Esophagus squamous epithelium (tissue), 4 donors: ENCODE data around the gene SLC39A5.

ENCODE experiments used
- POLR2A ChIP-seq, 4 donors: fragments of 450-650 bp; IDR thresholded peaks; one replicate each; pipeline ENCODE4 v1.6.1; 2017; ENCODE audit warnings: antibody characterized with exemption in 4 of 4, mild to moderate bottlenecking in 4 of 4, moderate library complexity in 3 of 4
- TF ChIP-seq, protein P1 (sequence below), 6 experiments: fragments of 450-650 bp in 4 of 6; fragments of 200-600 bp in 2 of 6; sonication (generic) in 2 of 6; IDR thresholded peaks; one replicate each; pipeline ENCODE4 v1.5.1; 2016 to 2019; ENCODE audit warnings: antibody characterized with exemption in 6 of 6, mild to moderate bottlenecking in 4 of 6, moderate library complexity in 4 of 6

- TF ChIP-seq, protein P1, sequence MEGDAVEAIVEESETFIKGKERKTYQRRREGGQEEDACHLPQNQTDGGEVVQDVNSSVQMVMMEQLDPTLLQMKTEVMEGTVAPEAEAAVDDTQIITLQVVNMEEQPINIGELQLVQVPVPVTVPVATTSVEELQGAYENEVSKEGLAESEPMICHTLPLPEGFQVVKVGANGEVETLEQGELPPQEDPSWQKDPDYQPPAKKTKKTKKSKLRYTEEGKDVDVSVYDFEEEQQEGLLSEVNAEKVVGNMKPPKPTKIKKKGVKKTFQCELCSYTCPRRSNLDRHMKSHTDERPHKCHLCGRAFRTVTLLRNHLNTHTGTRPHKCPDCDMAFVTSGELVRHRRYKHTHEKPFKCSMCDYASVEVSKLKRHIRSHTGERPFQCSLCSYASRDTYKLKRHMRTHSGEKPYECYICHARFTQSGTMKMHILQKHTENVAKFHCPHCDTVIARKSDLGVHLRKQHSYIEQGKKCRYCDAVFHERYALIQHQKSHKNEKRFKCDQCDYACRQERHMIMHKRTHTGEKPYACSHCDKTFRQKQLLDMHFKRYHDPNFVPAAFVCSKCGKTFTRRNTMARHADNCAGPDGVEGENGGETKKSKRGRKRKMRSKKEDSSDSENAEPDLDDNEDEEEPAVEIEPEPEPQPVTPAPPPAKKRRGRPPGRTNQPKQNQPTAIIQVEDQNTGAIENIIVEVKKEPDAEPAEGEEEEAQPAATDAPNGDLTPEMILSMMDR (IDR thresholded peaks at IDR 0.05) = peak; percentile 78 to 89 (median 86)
- no peak for TF ChIP-seq POLR2A (IDR thresholded peaks at IDR 0.05)
Measured at GRCh38 chr12:56193025-56193578, 36.7 kb upstream of the SLC39A5 start.
